Transverse colon (tissue), 3 donors: ENCODE data around the gene SEBOX.

Source experiments
- POLR2A ChIP-seq: fragments of 450-650 bp; IDR thresholded peaks from one replicate; pipeline ENCODE4 v1.6.1; 2016; ENCODE audit warnings: antibody characterized with exemption, mild to moderate bottlenecking, moderate library complexity
- TF ChIP-seq, protein P1 (sequence below), 5 experiments: fragments of 200-600 bp in 3 of 5; fragments of 450-650 bp in 2 of 5; sonication (generic) in 3 of 5; IDR thresholded peaks; 1 replicate in 2 of 5; 2 replicates in 3 of 5; pipeline ENCODE4 v1.5.1; 2016 to 2017; ENCODE audit warnings: antibody characterized with exemption in 5 of 5, inconsistent platforms in 3 of 5, mild to moderate bottlenecking in 2 of 5, moderate library complexity in 1 of 5

- TF ChIP-seq POLR2A: no peak
- TF ChIP-seq, protein P1, sequence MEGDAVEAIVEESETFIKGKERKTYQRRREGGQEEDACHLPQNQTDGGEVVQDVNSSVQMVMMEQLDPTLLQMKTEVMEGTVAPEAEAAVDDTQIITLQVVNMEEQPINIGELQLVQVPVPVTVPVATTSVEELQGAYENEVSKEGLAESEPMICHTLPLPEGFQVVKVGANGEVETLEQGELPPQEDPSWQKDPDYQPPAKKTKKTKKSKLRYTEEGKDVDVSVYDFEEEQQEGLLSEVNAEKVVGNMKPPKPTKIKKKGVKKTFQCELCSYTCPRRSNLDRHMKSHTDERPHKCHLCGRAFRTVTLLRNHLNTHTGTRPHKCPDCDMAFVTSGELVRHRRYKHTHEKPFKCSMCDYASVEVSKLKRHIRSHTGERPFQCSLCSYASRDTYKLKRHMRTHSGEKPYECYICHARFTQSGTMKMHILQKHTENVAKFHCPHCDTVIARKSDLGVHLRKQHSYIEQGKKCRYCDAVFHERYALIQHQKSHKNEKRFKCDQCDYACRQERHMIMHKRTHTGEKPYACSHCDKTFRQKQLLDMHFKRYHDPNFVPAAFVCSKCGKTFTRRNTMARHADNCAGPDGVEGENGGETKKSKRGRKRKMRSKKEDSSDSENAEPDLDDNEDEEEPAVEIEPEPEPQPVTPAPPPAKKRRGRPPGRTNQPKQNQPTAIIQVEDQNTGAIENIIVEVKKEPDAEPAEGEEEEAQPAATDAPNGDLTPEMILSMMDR (IDR thresholded peaks at IDR 0.05): no peak
Measured at GRCh38 chr17:28405632-28406472, 40.9 kb upstream of the SEBOX start, which contains the start of gene SLC46A1.
